Smooth muscle cell (in vitro differentiated cells): Measurements from ENCODE around the gene CNTRL. TPM values are rescaled to one million over a fixed set of nuclear protein-coding genes. Genes with fewer than 3 reads are reported as not detected.

ENCODE experiments used
- DNase-seq: peaks from one replicate; lab custom pipeline; 2025; ENCODE audit not compliant: unreplicated experiment; lab: John Stamatoyannopoulos, UW
- H2AFZ ChIP-seq: fragments of 200-600 bp; sonication (generic); 2 replicates; pipeline ENCODE4 v1.6.0; 2016; ENCODE audit warnings: antibody characterized with exemption, low read depth, mild to moderate bottlenecking
- H3F3A ChIP-seq: fragments of 200-600 bp; sonication (generic); 2 replicates; pipeline ENCODE4 v1.6.0; 2017; ENCODE audit warnings: antibody characterized with exemption, low read depth
- H3K27ac ChIP-seq: fragments of 200-600 bp; sonication (generic); 2 replicates; pipeline ENCODE4 v1.5.1; 2016; ENCODE audit warnings: low read depth, mild to moderate bottlenecking
- H3K27me3 ChIP-seq: fragments of 200-600 bp; sonication (generic); 2 replicates; pipeline ENCODE4 v1.6.1; 2016; ENCODE audit warnings: low read depth, mild to moderate bottlenecking
- H3K36me3 ChIP-seq: fragments of 200-600 bp; sonication (generic); 2 replicates; pipeline ENCODE4 v1.5.1; 2016; ENCODE audit warnings: low read depth
- H3K4me1 ChIP-seq: fragments of 200-600 bp; sonication (generic); 2 replicates; pipeline ENCODE4 v1.5.1; 2016; ENCODE audit warnings: low read depth
- H3K4me2 ChIP-seq: fragments of 200-600 bp; sonication (generic); 2 replicates; pipeline ENCODE4 v1.6.0; 2016; ENCODE audit warnings: mild to moderate bottlenecking
- H3K4me3 ChIP-seq: fragments of 200-600 bp; sonication (generic); 2 replicates; pipeline ENCODE4 v1.5.1; 2016; ENCODE audit warnings: mild to moderate bottlenecking
- H3K79me2 ChIP-seq: fragments of 200-600 bp; sonication (generic); 2 replicates; pipeline ENCODE4 v1.6.0; 2016; ENCODE audit warnings: low read depth, mild to moderate bottlenecking
- H3K9ac ChIP-seq: fragments of 200-600 bp; sonication (generic); 2 replicates; pipeline ENCODE4 v1.6.0; 2016; ENCODE audit warnings: low read depth
- H3K9me3 ChIP-seq: fragments of 200-600 bp; sonication (generic); replicated peaks from 2 replicates; pipeline ENCODE4 v1.5.1; 2016; ENCODE audit warnings: low read depth
- H4K20me1 ChIP-seq: fragments of 200-600 bp; sonication (generic); 2 replicates; pipeline ENCODE4 v1.6.0; 2016; ENCODE audit warnings: low read depth
- WGBS: methylation state at CpG from one replicate; pipeline ENCODE4 v1.1.7; 2016; ENCODE audit warnings: low lambda C conversion rate; 5-methylcytosine and 5-hydroxymethylcytosine counted together
- polyA plus RNA-seq: library from polyadenylated mRNA; unstranded; fragments of >200 nt; fragmentation: Nextera tagmentation; extraction: Ambion mirVana; gene quantifications from 2 replicates; pipeline ENCODE4 v1.2.1, GENCODE V29; 2016
- total RNA-seq: library from RNA; depleted of rRNA; stranded (reverse); fragments of >200 nt; gene quantifications from 2 replicates; pipeline ENCODE4 v1.2.3, GENCODE V29; 2014
- TF ChIP-seq, protein P1 (sequence below): fragments of 200-600 bp; sonication (generic); IDR thresholded peaks from 2 replicates; pipeline ENCODE4 v1.5.1; 2017; ENCODE audit warnings: borderline replicate concordance, mild to moderate bottlenecking, antibody characterized with exemption; ENCODE audit not compliant: insufficient read depth, poor library complexity, severe bottlenecking

Gene CNTRL
- total and polyA plus RNA-seq, 2 experiments from 2014 or later = 3.6 to 9.1 TPM

GRCh38 chr9:121185178-121185745, 110.5 kb downstream of the CNTRL start:
- Histone ChIP-seq H3K4me2 (no peak overlapping the region), H3K4me1 (peaks cover 8% of the 10 kb centered on the region), H3K9me3 (no peaks in the 10 kb centered on the region), H3K79me2 (peaks cover 75% of the 10 kb centered on the region), H4K20me1 (peaks cover 99% of the 10 kb centered on the region), H3K4me3 (no peak overlapping the region), H2AFZ (no peak overlapping the region), H3F3A (peaks cover 3% of the 10 kb centered on the region), H3K27me3 (no peaks in the 10 kb centered on the region), H3K36me3 (peaks cover 8% of the 10 kb centered on the region), H3K9ac (no peak overlapping the region), H3K27ac (no peak overlapping the region)
- TF ChIP-seq, protein P1, sequence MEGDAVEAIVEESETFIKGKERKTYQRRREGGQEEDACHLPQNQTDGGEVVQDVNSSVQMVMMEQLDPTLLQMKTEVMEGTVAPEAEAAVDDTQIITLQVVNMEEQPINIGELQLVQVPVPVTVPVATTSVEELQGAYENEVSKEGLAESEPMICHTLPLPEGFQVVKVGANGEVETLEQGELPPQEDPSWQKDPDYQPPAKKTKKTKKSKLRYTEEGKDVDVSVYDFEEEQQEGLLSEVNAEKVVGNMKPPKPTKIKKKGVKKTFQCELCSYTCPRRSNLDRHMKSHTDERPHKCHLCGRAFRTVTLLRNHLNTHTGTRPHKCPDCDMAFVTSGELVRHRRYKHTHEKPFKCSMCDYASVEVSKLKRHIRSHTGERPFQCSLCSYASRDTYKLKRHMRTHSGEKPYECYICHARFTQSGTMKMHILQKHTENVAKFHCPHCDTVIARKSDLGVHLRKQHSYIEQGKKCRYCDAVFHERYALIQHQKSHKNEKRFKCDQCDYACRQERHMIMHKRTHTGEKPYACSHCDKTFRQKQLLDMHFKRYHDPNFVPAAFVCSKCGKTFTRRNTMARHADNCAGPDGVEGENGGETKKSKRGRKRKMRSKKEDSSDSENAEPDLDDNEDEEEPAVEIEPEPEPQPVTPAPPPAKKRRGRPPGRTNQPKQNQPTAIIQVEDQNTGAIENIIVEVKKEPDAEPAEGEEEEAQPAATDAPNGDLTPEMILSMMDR = no peak
- DNase-seq = no peak
- 95% methylated on average over 3 of the region's 3 CpGs for WGBS

DNA sequence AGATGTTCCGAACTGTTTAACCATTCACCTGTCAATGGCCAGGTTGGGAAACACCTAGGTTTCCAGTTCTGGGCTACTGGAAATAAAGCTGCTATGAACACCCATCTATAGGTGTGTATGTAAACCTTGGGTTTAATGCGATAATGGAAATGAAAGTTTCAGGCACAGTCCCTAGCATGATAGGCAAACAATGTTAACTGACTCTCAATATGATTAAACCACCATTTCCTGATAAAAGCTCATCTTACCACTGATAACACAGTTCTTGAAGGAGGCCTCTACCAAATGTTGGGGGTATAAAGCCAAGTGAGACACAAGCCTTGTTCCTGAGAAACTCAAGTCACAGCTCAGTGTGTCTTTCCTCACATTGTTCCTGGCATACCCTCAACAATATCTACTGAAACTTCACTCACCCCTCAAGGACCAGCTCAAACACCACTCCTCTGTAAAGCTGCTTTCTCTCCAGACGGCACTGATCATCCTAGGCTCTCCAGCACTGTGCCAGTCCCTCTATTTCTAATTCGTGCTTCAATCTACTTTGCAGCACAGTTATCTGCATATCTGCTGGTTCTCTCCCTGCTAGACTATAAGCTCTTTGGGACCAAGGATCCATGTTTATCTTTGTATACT, 111.1 kb downstream of the CNTRL start:
- Histone ChIP-seq H3K27ac (no peak overlapping the region), H3K4me2 (no peak overlapping the region), H3K9ac (no peak overlapping the region), H3K4me1 (peaks cover 8% of the 10 kb centered on the region), H3F3A (peaks cover 3% of the 10 kb centered on the region), H3K27me3 (no peaks in the 10 kb centered on the region), H4K20me1 (peaks cover 99% of the 10 kb centered on the region), H3K4me3 (no peak overlapping the region), H3K36me3 (peaks cover 8% of the 10 kb centered on the region), H2AFZ (no peak overlapping the region), H3K9me3 (no peaks in the 10 kb centered on the region), H3K79me2 (peaks cover 80% of the 10 kb centered on the region)
- 88% methylated on average over 4 of the region's 4 CpGs for WGBS
- no peak for DNase-seq
- TF ChIP-seq, protein P1 = no peak

DNA sequence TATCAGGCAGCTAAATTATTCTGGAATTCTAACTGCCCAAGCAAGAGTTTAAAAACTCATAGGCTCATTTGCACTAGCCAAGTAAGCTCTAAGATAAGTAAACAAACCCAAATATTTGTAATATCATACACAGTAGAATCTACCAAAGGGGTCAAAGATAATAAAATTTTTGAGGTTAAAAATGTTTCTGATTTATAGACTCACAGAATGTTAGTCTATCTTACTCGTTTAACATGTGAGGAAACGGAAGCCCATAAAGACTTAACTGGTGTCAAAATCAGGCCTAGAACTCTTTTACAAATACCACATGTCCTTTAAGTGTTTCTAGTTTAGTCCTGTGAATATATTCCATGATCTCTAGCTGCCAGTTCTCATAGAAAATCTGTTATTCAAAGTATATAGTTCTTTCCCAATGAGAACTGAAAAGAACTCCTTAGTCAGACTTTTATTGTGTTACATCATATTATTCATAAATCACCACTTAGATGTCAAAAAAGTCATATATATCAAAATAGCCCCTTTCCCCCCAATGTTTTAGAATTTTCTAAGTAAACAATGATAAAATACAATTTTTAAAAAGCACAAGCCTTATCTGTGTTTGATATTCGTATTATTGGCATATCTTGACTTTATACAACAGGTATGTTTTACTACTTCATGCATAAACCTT, 113.0 kb downstream of the CNTRL start:
- no peak overlapping the region for H2AFZ ChIP-seq
- H3F3A ChIP-seq = peaks cover 3% of the 10 kb centered on the region
- H3K36me3 ChIP-seq = no peaks in the 10 kb centered on the region
- peaks cover 100% of the 10 kb centered on the region for H4K20me1 ChIP-seq
- no peaks in the 10 kb centered on the region for H3K9me3 ChIP-seq
- H3K79me2 ChIP-seq = peaks cover 88% of the 10 kb centered on the region
- H3K4me1 ChIP-seq = peaks cover 23% of the 10 kb centered on the region
- TF ChIP-seq, protein P1 = no peak
- peak overlapping the region; percentile 52 for H3K27ac ChIP-seq
- H3K27me3 ChIP-seq = no peaks in the 10 kb centered on the region
- H3K4me3 ChIP-seq = no peak overlapping the region
- H3K9ac ChIP-seq = no peak overlapping the region
- peak overlapping the region; percentile 67 for H3K4me2 ChIP-seq
- no peak for DNase-seq
- WGBS = 47% methylated on average over 3 of the region's 3 CpGs
